LNCaP clone FGC (cell line): Measurements from ENCODE around the gene SLC39A7.

Experiments used
- DNase-seq: peaks from one replicate; pipeline ENCODE4 v3.0.0-alpha.2; 2011; ENCODE audit warnings: low read depth
- H3K4me3 ChIP-seq: 2 replicates; pipeline ENCODE4 v1.5.1; 2011; ENCODE audit warnings: mild to moderate bottlenecking, low read depth, low read length, control low read depth
- TF ChIP-seq, protein P1 (sequence below): IDR thresholded peaks from 2 replicates; pipeline ENCODE4 v1.5.1; 2012; ENCODE audit warnings: mild to moderate bottlenecking; ENCODE audit not compliant: control insufficient read depth, insufficient read depth; ENCODE audit errors: extremely low read depth

Gene SLC39A7

DNA sequence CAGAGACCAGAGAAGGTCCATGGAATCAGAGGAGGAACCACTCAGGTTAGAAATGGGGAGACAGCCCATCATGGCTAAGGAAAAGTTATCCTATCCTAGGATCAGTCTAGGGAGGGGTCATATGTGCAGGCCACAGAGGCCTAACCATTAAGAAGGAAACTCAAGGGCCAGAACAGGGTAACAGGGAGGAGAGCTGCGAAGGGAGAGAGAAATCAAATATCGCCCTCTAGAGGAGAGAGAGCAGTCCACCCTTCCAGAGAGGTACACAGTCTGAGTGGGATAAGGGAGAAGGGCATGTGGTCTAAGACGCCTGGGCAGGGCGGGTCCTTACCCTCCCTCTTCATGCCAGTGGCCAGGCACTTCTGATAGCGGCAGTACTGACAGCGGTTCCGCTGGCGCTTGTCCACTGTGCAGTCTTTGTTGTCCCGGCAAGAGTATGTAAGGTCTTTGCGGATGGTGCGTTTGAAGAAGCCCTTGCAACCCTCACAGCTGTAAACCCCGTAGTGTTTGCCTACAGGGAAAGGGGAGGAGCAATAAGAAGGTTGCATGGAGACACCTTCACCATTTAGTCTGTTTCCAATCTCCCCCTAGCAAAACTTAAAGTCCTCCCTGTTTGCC is 3.1 kb upstream of the SLC39A7 start:
- TF ChIP-seq, protein P1, sequence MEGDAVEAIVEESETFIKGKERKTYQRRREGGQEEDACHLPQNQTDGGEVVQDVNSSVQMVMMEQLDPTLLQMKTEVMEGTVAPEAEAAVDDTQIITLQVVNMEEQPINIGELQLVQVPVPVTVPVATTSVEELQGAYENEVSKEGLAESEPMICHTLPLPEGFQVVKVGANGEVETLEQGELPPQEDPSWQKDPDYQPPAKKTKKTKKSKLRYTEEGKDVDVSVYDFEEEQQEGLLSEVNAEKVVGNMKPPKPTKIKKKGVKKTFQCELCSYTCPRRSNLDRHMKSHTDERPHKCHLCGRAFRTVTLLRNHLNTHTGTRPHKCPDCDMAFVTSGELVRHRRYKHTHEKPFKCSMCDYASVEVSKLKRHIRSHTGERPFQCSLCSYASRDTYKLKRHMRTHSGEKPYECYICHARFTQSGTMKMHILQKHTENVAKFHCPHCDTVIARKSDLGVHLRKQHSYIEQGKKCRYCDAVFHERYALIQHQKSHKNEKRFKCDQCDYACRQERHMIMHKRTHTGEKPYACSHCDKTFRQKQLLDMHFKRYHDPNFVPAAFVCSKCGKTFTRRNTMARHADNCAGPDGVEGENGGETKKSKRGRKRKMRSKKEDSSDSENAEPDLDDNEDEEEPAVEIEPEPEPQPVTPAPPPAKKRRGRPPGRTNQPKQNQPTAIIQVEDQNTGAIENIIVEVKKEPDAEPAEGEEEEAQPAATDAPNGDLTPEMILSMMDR, result peak; percentile 68
- H3K4me3 ChIP-seq, result no peak overlapping the region
- DNase-seq, result no peak

DNA sequence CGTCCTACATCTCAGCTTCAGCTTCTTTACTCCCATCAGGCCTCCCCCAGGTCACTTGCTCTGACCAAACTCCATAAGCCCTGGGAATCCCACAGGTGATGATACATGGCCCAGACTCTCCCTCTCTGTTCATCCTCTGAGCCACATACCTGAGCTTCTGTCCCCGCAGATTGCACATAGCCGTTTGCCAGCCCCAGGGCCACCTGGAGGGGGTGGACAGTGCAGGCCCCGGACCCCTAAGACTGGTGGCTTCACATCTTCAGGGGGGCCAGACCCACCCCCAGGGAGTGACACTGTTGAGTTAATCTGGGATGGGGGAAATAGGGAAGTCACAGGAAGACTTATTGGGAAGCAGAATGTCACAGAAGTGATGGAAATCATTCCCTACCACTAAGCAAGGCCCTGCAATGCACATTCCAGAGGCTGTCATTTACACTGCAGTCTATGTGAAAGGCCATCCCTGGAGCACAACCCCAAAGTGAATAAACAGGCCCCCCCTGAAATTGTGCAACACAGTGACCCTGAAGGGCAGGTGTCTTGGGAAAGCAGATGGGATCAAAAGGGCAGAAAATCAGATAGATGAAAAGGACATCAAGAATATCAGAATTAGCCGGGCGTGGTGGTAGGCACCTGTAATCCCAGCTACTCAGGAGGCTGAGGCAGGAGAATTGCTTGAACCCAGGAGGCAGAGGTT is 2.4 kb upstream of the SLC39A7 start:
- TF ChIP-seq, protein P1, result no peak
- H3K4me3 ChIP-seq, result no peak overlapping the region

DNA sequence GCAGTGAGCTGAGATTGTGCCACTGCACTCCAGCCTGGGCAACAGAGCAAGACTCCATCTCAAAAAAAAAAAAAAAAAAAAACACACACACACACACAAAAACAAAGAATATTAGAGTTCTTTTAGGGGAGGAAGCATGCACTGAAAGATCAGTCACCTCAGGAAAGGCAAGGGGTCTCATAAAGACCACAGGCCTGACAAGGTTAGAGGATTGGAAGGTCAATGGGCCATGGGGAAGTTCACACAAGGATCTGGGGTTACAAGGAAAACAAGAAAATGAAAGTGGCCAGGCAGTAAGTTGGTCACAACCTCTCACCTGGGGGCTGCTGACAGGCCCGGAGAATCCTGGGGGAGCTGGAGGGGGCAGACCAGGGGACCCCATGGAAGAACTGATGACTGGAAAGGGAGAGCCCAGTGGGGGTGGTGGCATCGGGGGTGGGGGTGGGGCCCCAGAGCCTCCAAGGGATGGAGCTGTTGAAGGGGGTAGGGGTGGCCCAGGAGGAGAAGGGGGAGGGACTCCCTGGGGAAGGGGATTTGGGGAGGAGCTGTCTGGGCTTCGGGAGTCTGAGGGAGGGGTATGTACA is 1.7 kb upstream of the SLC39A7 start:
- no peak for DNase-seq
- peak overlapping the region; percentile 98 for H3K4me3 ChIP-seq
- TF ChIP-seq, protein P1, result no peak

More for the DNA sequence above, 2.4 kb upstream of the SLC39A7 start:
- DNase-seq, result no peak

DNA sequence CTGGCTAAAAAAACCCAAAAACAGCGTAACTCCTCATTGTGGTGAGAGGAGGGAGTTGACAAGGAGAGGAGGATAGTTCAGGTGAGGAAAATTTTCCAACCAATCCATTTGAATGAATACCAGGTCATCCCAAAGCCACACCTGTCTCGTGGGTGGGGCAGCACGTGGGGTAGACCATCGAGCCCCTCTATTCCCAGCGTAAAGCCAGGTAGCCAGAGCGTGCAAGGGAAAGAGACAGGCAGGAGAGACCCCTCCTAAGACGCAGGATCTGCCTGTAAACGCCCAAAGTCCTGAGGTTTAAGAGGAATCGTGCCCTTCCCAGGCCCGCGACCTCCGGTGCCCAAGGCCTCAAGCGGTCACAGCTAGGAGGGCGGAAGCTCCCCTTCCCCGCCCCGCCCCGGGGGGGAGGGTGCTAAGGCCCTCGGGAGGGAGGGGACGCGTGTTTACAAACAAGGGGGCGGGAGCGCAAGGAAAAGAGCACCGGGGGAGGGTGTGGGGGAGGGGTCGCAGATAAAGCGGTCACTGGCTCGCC is 914 bp upstream of the SLC39A7 start:
- peak; percentile 67 for DNase-seq
- TF ChIP-seq, protein P1, result no peak
- H3K4me3 ChIP-seq, result peak overlapping the region; percentile 98

DNA sequence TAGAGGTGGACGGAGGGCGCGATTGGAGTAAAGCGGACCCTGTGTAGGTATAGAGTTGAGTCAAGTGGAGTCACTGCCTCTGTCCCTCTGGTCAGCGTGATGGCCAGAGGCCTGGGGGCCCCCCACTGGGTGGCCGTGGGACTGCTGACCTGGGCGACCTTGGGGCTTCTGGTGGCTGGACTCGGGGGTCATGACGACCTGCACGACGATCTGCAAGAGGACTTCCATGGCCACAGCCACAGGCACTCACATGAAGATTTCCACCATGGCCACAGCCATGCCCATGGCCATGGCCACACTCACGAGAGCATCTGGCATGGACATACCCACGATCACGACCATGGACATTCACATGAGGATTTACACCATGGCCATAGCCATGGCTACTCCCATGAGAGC is 479 bp downstream of the SLC39A7 start:
- no peak for DNase-seq
- peak overlapping the region; percentile 98 for H3K4me3 ChIP-seq
- TF ChIP-seq, protein P1, result no peak

DNA sequence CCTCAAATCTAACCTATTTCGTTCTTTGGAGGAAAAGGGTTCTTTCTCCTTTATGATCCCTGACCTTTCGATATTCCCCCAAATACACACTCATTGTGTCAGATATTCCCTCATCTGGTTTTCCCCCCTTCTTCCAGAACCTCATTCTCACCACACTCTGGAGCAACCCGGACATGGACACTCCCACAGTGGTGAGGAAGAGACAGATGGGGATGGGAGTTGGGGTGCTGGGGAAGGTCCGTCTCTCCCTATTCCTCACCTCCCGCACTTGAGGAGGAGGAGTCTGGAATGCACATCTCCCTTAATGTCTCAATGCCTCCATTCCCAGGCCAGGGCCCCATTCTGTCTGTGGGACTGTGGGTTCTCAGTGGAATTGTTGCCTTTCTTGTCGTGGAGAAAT is 1.3 kb downstream of the SLC39A7 start:
- TF ChIP-seq, protein P1, result no peak
- H3K4me3 ChIP-seq, result peak overlapping the region; percentile 98
- no peak for DNase-seq
